HG03060 (cell line): ENCODE results near the gene MKNK1.

ENCODE experiments used
- ATAC-seq: cut with Tn5 transposase; IDR thresholded peaks from one replicate; pipeline ENCODE4 v1.9.1; 2021; ENCODE audit warnings: low read depth, moderate number of reproducible peaks; ENCODE audit not compliant: unreplicated experiment

MKNK1 gene

GRCh38 chr1:46619656-46620258 lies 15.7 kb upstream of the MKNK1 start:
- no peak for ATAC-seq

GRCh38 chr1:46618754-46619415 lies 14.8 kb upstream of the MKNK1 start:
- ATAC-seq, result no peak

GRCh38 chr1:46617833-46618232 lies 13.8 kb upstream of the MKNK1 start:
- ATAC-seq, result no peak

GRCh38 chr1:46617108-46617800 lies 13.2 kb upstream of the MKNK1 start:
- no peak for ATAC-seq

GRCh38 chr1:46616277-46617107 lies 12.4 kb upstream of the MKNK1 start, which contains the start of gene MOB3C:
Gene MOB3C (minus strand): TSS chr1:46616811. CDS start chr1:46613321, 3,490 bp downstream.
- no peak for ATAC-seq

- ATAC-seq, result no peak
Observed at GRCh38 chr1:46615735-46616134, 11.7 kb upstream of the MKNK1 start.

- ATAC-seq, result no peak
Observed at GRCh38 chr1:46615088-46615487, 11.0 kb upstream of the MKNK1 start.

- ATAC-seq, result no peak
Observed at GRCh38 chr1:46614604-46614984, 10.5 kb upstream of the MKNK1 start.

- no peak for ATAC-seq
Observed at GRCh38 chr1:46613661-46614603, 9.9 kb upstream of the MKNK1 start.

GRCh38 chr1:46612937-46613660 lies 9.0 kb upstream of the MKNK1 start:
- no peak for ATAC-seq

- no peak for ATAC-seq
Observed at GRCh38 chr1:46611691-46612221, 7.7 kb upstream of the MKNK1 start.

GRCh38 chr1:46607345-46608130 lies 3.5 kb upstream of the MKNK1 start:
- no peak for ATAC-seq

- ATAC-seq, result no peak
Observed at GRCh38 chr1:46606255-46606965, 2.3 kb upstream of the MKNK1 start.

GRCh38 chr1:46605232-46605631 lies 1.2 kb upstream of the MKNK1 start:
- no peak for ATAC-seq

GRCh38 chr1:46603481-46603857 lies 599 bp downstream of the MKNK1 start:
- ATAC-seq, result no peak

- ATAC-seq, result no peak
Observed at GRCh38 chr1:46601257-46602007, 2.6 kb downstream of the MKNK1 start.
